Measurements from ENCODE around the gene NAA40. TPM values are rescaled to one million over a fixed set of nuclear protein-coding genes. Genes with fewer than 3 reads are reported as not detected.

The NAA40 gene
- total RNA-seq, 1 experiment from 2014 or later, result 43.7 TPM

DNA sequence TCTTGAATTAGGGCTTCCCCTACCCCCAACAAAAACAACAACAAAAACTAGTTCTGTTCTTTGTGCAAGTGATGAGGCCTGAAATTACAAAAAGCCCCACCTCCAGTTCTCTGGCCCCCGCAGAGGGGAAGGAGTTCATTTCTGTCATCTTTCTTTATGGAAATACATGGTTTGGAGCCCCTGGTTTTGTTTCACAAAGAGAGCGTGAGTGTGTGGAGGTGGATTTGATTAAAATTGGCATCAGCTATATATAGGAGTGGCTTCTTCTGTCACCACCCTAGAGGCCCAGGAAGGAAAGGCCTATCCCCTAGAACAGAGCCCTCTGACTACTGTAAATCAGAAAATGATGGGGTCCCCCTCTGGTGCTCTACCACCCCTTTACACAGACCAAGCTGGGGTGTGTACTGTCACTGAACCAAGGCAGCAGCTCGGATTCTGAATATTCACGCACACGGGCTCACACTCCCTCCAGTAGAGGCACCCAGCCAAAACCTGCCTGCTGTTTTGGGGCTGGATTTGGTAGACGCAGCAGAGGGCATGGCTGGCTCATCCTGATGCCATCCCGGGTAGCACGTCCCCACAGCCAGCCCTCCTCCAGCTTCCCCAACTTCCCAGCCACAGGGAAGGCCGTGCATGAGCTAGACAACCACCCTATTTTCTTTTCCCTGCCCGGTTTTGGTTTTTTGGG is 41.2 kb upstream of the NAA40 start:
- ChIA-PET POLR2A (no interaction called here), CTCF (no interaction called here)
- Mint-ChIP-seq H3K27ac (ENCODE audit: unreplicated experiment) (no peak overlapping the region), H3K4me1 (ENCODE audit: low read depth, unreplicated experiment) (no peaks in the 10 kb centered on the region), H3K36me3 (ENCODE audit: insufficient read depth, unreplicated experiment) (peaks cover 77% of the 10 kb centered on the region), H3K9me3 (ENCODE audit: unreplicated experiment) (no peaks in the 10 kb centered on the region), H3K4me3 (ENCODE audit: unreplicated experiment) (no peak overlapping the region), H3K27me3 (ENCODE audit: insufficient read depth, unreplicated experiment) (no peaks in the 10 kb centered on the region)
- BruUV-seq (replicated peaks), result no TSS peak
- no peaks in the 10 kb centered on the region for H3K9me3 ChIP-seq
- intact Hi-C loops (cut with micrococcal nuclease; ENCODE audit: unreplicated experiment), result no loop called here
- H3K27me3 ChIP-seq (replicated peaks; ENCODE audit: control insufficient read depth, insufficient read depth, low read length), result no peaks in the 10 kb centered on the region
- H3K36me3 ChIP-seq (ENCODE audit: control insufficient read depth, insufficient read depth, low read length), result peaks cover 9% of the 10 kb centered on the region
- no peak for DNase-seq
- no peaks in the 10 kb centered on the region for H3K4me1 ChIP-seq
- no peak overlapping the region for H3K4me3 ChIP-seq (ENCODE audit: low read depth, low read length)
- TF ChIP-seq CTCF (IDR thresholded peaks at IDR 0.05; ENCODE audit: insufficient read depth in 1 of 2, low read depth in 1 of 2, low read length in 1 of 2, severe bottlenecking in 1 of 2, unreplicated experiment in 1 of 2), result no peak

- Mint-ChIP-seq H3K4me1 (ENCODE audit: low read depth, unreplicated experiment) (no peaks in the 10 kb centered on the region), H3K9me3 (ENCODE audit: unreplicated experiment) (no peaks in the 10 kb centered on the region), H3K27me3 (ENCODE audit: insufficient read depth, unreplicated experiment) (no peaks in the 10 kb centered on the region), H3K27ac (ENCODE audit: unreplicated experiment) (no peak overlapping the region), H3K4me3 (ENCODE audit: unreplicated experiment) (no peak overlapping the region), H3K36me3 (ENCODE audit: insufficient read depth, unreplicated experiment) (peaks cover 72% of the 10 kb centered on the region)
- CTCF ChIA-PET, result interaction anchor here (0.7 to 1.1 kb wide), 2 partner anchors 44 to 51 kb away, joined by 3 to 5 read pairs; no protein-coding TSS in a partner anchor
- H3K4me1 ChIP-seq, result 0 out of 2 replicates have a peak, but pooled peaks cover 5% of the 10 kb centered on the region
- POLR2A ChIA-PET, result interaction anchor here (0.6 kb wide), 1 partner anchor 53 kb away, joined by 8 read pairs; no protein-coding TSS in a partner anchor
- peak in 1 of 2 experiments; percentile 44 for DNase-seq
- peak; percentile 24 to 65 for TF ChIP-seq CTCF (IDR thresholded peaks at IDR 0.05; ENCODE audit: insufficient read depth in 1 of 2, low read depth in 1 of 2, low read length in 1 of 2, severe bottlenecking in 1 of 2, unreplicated experiment in 1 of 2)
- H3K27me3 ChIP-seq (replicated peaks; ENCODE audit: control insufficient read depth, insufficient read depth, low read length), result no peaks in the 10 kb centered on the region
- H3K4me3 ChIP-seq (ENCODE audit: low read depth, low read length), result no peak overlapping the region
- intact Hi-C loops (cut with micrococcal nuclease; ENCODE audit: unreplicated experiment), result no loop called here
- H3K36me3 ChIP-seq (ENCODE audit: control insufficient read depth, insufficient read depth, low read length), result peaks cover 8% of the 10 kb centered on the region
- BruUV-seq (replicated peaks), result no TSS peak
- no peaks in the 10 kb centered on the region for H3K9me3 ChIP-seq
Observed at GRCh38 chr11:63901660-63902059, 37.1 kb upstream of the NAA40 start.

GRCh38 chr11:63903884-63904283 is 34.9 kb upstream of the NAA40 start:
- H3K4me3 Mint-ChIP-seq (ENCODE audit: unreplicated experiment), result no peak overlapping the region
- H3K27me3 ChIP-seq (replicated peaks; ENCODE audit: control insufficient read depth, insufficient read depth, low read length), result no peaks in the 10 kb centered on the region
- CTCF ChIA-PET, result no interaction called here
- H3K27ac Mint-ChIP-seq (ENCODE audit: unreplicated experiment), result no peak overlapping the region
- H3K36me3 ChIP-seq (ENCODE audit: control insufficient read depth, insufficient read depth, low read length), result peaks cover 6% of the 10 kb centered on the region
- POLR2A ChIA-PET, result no interaction called here
- 0 out of 2 replicates have a peak, but pooled peaks cover 5% of the 10 kb centered on the region for H3K4me1 ChIP-seq
- H3K9me3 Mint-ChIP-seq (ENCODE audit: unreplicated experiment), result no peaks in the 10 kb centered on the region
- TF ChIP-seq CTCF (IDR thresholded peaks at IDR 0.05; ENCODE audit: insufficient read depth in 1 of 2, low read depth in 1 of 2, low read length in 1 of 2, severe bottlenecking in 1 of 2, unreplicated experiment in 1 of 2), result no peak
- intact Hi-C loops (cut with micrococcal nuclease; ENCODE audit: unreplicated experiment), result no loop called here
- no peak overlapping the region for H3K4me3 ChIP-seq (ENCODE audit: low read depth, low read length)
- BruUV-seq (replicated peaks), result no TSS peak
- DNase-seq, result no peak
- H3K36me3 Mint-ChIP-seq (ENCODE audit: insufficient read depth, unreplicated experiment), result peaks cover 70% of the 10 kb centered on the region
- no peaks in the 10 kb centered on the region for H3K27me3 Mint-ChIP-seq (ENCODE audit: insufficient read depth, unreplicated experiment)
- H3K4me1 Mint-ChIP-seq (ENCODE audit: low read depth, unreplicated experiment), result no peaks in the 10 kb centered on the region
- H3K9me3 ChIP-seq, result no peaks in the 10 kb centered on the region
